Spleen (tissue), 7 donors: Measurements from ENCODE around the gene CLEC2B.

Experiments used
- CTCF ChIP-seq, 11 experiments: fragments of 200-600 bp in 7 of 11; fragments of 450-650 bp in 4 of 11; sonication (generic) in 4 of 11; IDR thresholded peaks in 8 of 11; conservative IDR thresholded peaks in 3 of 11; 1 replicate in 7 of 11; 2 replicates in 4 of 11; pipeline versions ENCODE4 v1.4.0 to v1.8.0; 2016 to 2021; ENCODE audit warnings: antibody characterized with exemption in 11 of 11, inconsistent platforms in 4 of 11, mild to moderate bottlenecking in 1 of 11
- POLR2AphosphoS5 ChIP-seq, 3 donors: sonication (generic); formaldehyde crosslinking; IDR thresholded peaks; one replicate each; pipeline ENCODE4 v1.5.1; 2017; ENCODE audit warnings: antibody characterized with exemption in 3 of 3
- donor health status: DM: no; HTN: no; CAD: no; lungs with moderate emphysema.
- donor health status: DM: no; HTN: no; CAD: no.
- donor health status: DM: no; HTN: no; CAD: no.

GRCh38 chr12:9811621-9812020 lies 57.5 kb downstream of the CLEC2B start:
- TF ChIP-seq POLR2AphosphoS5 (IDR thresholded peaks at IDR 0.05) = no peak
- TF ChIP-seq CTCF (IDR thresholded peaks at IDR 0.05 in 8 of 11, conservative IDR thresholded peaks at IDR 0.05 in 3 of 11) = no peak
